Neural cell (in vitro differentiated cells): ENCODE results near the gene CCDC40.

Experiments
- EP300 ChIP-seq: fragments of 450-650 bp; conservative IDR thresholded peaks from 2 replicates; pipeline ENCODE4 v1.6.1; 2014; ENCODE audit warnings: antibody characterized with exemption, mild to moderate bottlenecking, moderate library complexity; ENCODE audit not compliant: poor library complexity, severe bottlenecking
- EZH2 ChIP-seq: fragments of 200-600, 300-800 bp; shearing (Covaris generic), sonication (generic); IDR thresholded peaks from 2 replicates; pipeline ENCODE4 v1.6.1; 2014; ENCODE audit warnings: antibody characterized with exemption, low read length, borderline replicate concordance, mild to moderate bottlenecking; ENCODE audit not compliant: insufficient read depth, poor library complexity, severe bottlenecking
- POLR2AphosphoS5 ChIP-seq: IDR thresholded peaks from 2 replicates; pipeline ENCODE4 v1.6.1; 2012
- TF ChIP-seq, protein P1 (sequence below): fragments of 450-650 bp; IDR thresholded peaks from 2 replicates; pipeline ENCODE4 v1.5.1; 2014; ENCODE audit warnings: antibody characterized with exemption, mild to moderate bottlenecking, moderate library complexity; ENCODE audit not compliant: poor library complexity, severe bottlenecking

DNA sequence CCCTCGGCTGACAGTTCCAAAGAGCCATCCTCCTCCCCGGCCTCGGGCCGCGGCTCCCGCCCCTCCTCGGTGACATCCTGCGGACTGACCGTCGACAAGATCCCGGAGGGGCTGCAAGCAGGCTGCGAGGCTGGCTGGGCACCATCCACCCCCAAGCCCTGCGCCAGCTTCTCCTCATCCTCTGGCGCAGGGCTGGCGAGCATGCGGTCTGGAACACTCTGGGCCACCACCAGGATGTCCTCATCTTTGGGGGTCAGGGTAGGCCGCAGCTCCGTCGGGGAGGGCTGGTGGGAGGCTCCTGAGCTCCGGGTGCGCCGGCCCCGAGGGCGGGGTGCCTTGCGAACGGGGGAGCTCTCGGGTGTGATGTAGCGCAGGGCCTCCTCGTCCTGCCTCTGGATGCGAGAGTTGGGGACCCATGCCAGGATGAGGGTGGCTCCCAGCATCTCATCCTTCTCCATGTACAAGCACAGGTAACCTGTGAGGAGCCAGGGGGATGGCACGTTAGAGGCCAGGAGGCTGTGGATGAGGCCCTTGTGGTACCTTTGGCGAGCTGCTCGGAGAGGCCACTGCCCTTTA is 26.1 kb upstream of the CCDC40 start:
- TF ChIP-seq EZH2, result no peak
- TF ChIP-seq, protein P1, sequence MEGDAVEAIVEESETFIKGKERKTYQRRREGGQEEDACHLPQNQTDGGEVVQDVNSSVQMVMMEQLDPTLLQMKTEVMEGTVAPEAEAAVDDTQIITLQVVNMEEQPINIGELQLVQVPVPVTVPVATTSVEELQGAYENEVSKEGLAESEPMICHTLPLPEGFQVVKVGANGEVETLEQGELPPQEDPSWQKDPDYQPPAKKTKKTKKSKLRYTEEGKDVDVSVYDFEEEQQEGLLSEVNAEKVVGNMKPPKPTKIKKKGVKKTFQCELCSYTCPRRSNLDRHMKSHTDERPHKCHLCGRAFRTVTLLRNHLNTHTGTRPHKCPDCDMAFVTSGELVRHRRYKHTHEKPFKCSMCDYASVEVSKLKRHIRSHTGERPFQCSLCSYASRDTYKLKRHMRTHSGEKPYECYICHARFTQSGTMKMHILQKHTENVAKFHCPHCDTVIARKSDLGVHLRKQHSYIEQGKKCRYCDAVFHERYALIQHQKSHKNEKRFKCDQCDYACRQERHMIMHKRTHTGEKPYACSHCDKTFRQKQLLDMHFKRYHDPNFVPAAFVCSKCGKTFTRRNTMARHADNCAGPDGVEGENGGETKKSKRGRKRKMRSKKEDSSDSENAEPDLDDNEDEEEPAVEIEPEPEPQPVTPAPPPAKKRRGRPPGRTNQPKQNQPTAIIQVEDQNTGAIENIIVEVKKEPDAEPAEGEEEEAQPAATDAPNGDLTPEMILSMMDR, result no peak
- TF ChIP-seq EP300, result no peak
- TF ChIP-seq POLR2AphosphoS5, result no peak
